Heart right ventricle (tissue), 16 donors: ENCODE measurements around the gene COL11A1. TPM values are rescaled to one million over a fixed set of nuclear protein-coding genes. Genes with fewer than 3 reads are reported as not detected.

Source experiments
- ATAC-seq, 8 donors: fragments of 200-7000 bp; cut with Tn5 transposase; one replicate each; pipeline ENCODE4 v1.9.1; 2020; ENCODE audit warnings: mild to moderate bottlenecking in 8 of 8, moderate library complexity in 8 of 8, moderate number of reproducible peaks in 1 of 8
- DNase-seq, 2 donors: peaks; one replicate each; pipeline ENCODE4 v3.0.0-alpha.2; 2020
- H3K27ac ChIP-seq, 10 donors: fragments of 200-600 bp; sonication (generic) in 2 of 10; one replicate each; pipeline versions ENCODE4 v1.5.0 to v1.8.0; 2020 to 2022; ENCODE audit warnings: mild to moderate bottlenecking in 3 of 10
- H3K27me3 ChIP-seq, 7 donors: fragments of 200-600 bp; one replicate each; pipeline ENCODE4 v1.8.0; 2021 to 2022; ENCODE audit warnings: mild to moderate bottlenecking in 2 of 7
- H3K36me3 ChIP-seq, 9 donors: fragments of 200-600 bp; sonication (generic) in 1 of 9; one replicate each; pipeline versions ENCODE4 v1.5.0 to v1.8.0; 2020 to 2022; ENCODE audit warnings: mild to moderate bottlenecking in 2 of 9
- H3K4me1 ChIP-seq, 9 donors: fragments of 200-600 bp; sonication (generic) in 1 of 9; one replicate each; pipeline versions ENCODE4 v1.5.0 to v1.8.0; 2020 to 2022; ENCODE audit warnings: mild to moderate bottlenecking in 4 of 9
- H3K4me3 ChIP-seq, 10 donors: fragments of 200-600 bp; sonication (generic) in 2 of 10; one replicate each; pipeline versions ENCODE4 v1.5.0 to v1.8.0; 2020 to 2022; ENCODE audit warnings: mild to moderate bottlenecking in 7 of 10, moderate library complexity in 2 of 10
- H3K9me3 ChIP-seq, 11 donors: fragments of 200-600 bp in 10 of 11; sonication (generic) in 2 of 11; one replicate each; pipeline versions ENCODE4 v1.5.0 to v1.8.0; 2013 to 2022; ENCODE audit warnings: mild to moderate bottlenecking in 2 of 11, control low read depth in 1 of 11, moderate library complexity in 1 of 11
- CTCF ChIP-seq, 9 donors: fragments of 200-600 bp; sonication (generic) in 2 of 9; IDR thresholded peaks; one replicate each; pipeline versions ENCODE4 v1.5.0 to v1.8.0; 2021 to 2022; ENCODE audit warnings: antibody characterized with exemption in 9 of 9, mild to moderate bottlenecking in 5 of 9, moderate library complexity in 1 of 9
- WGBS, 2 donors: extraction: QIAGEN DNeasy Blood & Tissue Kit; methylation state at CpG; one replicate each; pipeline ENCODE4 v1.1.7; 2013; ENCODE audit warnings: inconsistent platforms in 1 of 2; 5-methylcytosine and 5-hydroxymethylcytosine counted together
- intact Hi-C, 10 donors: fragments of 100-400 bp; cut with DNase I; formaldehyde crosslinking; loops; one replicate each; pipeline versions ENCODE4 v1.11.1 to v1.14.2; 2022
- polyA plus RNA-seq, 2 donors: library from polyadenylated mRNA; stranded (reverse); fragments of 200-250 nt; gene quantifications; one replicate each; pipeline ENCODE4 v1.2.3, GENCODE V29; 2013
- total RNA-seq, 10 donors: library from RNA; stranded (reverse); fragmentation: NEBNext Ultra II Directional in 3 of 10; extraction: Animal tissue kit (Norgen Biotek cat#: 25700) in 3 of 10; gene quantifications; one replicate each; pipeline versions ENCODE4 v1.2.1 to v1.2.4, GENCODE V29; 2021 to 2023
- donor health status: Arrhythmogenic right ventricular cardiomyopathy.
- donor health status: ischemic (EF 13 %, LVEDD 7.1; RV severe dilation, severe dysfunction).
- donor health status: healthy with polysubstance abuse.
- donor health status: DM: no; HTN: yes; CAD: no.
- donor health status: DM: no; HTN: no; CAD: no.
- donor health status: ischemic (EF 25% LVEDD 6.9; RV normal size, moderate dysfunction).
- donor health status: ischemic (EF 25% LVEDD 5.7; RV mildly dilated, moderate dysfunction).
- donor health status: healthy.
- donor health status: DM: yes; HTN: yes; CAD: no.
- donor health status: Ischemic cardiomyopathy.
- donor health status: ischemic (EF 35%, LVEDD 5.7; RV mildly dilated, moderate dysfunction).
- donor health status: nonischemic (EF 11% LVEDD 7.7; RV severe dilation, severe dysfunction).
- donor health status: DM: yes; HTN: yes; CAD: no.
- donor health status: PGD.
- donor health status: ischemic (EF 29% LVEDD 5.4; RV normal size, mild dysfunction).
- donor health status: nonischemic (EF 23%, LVEDD 6.1; RV moderate dilation, normal function).

COL11A1 gene
- total and polyA plus RNA-seq, 12 donors = 0.12 to 0.15 (median 0.13) TPM; not detected in 9

GRCh38 chr1:102842606-102843005 is 265.7 kb downstream of the COL11A1 start:
- intact Hi-C loops = no loop called here
- no peak overlapping the region for H3K27ac ChIP-seq
- no peaks in the 10 kb centered on the region for H3K4me1 ChIP-seq
- no peaks in the 10 kb centered on the region for H3K36me3 ChIP-seq
- H3K4me3 ChIP-seq = no peak overlapping the region
- no peak for ATAC-seq
- peaks cover 0 to 29% (median 4%) of the 10 kb centered on the region in 11 donors for H3K9me3 ChIP-seq
- DNase-seq = no peak
- no peaks in the 10 kb centered on the region for H3K27me3 ChIP-seq
- 44 to 47% methylated on average over 3 of the region's 3 CpGs for WGBS, 2 donors
- no peak for TF ChIP-seq CTCF (IDR thresholded peaks at IDR 0.05)

GRCh38 chr1:102840741-102841140 is 267.6 kb downstream of the COL11A1 start:
- no peak for TF ChIP-seq CTCF (IDR thresholded peaks at IDR 0.05)
- 65 to 81% methylated on average over 5 of the region's 5 CpGs for WGBS, 2 donors
- intact Hi-C loops = no loop called here

GRCh38 chr1:102838016-102838415 is 270.3 kb downstream of the COL11A1 start:
- Histone ChIP-seq H3K27ac (no peak overlapping the region), H3K4me3 (no peak overlapping the region), H3K9me3 (peaks cover 0 to 31% (median 0%) of the 10 kb centered on the region in 11 donors), H3K4me1 (no peaks in the 10 kb centered on the region), H3K27me3 (no peaks in the 10 kb centered on the region), H3K36me3 (no peaks in the 10 kb centered on the region)
- no peak for TF ChIP-seq CTCF (IDR thresholded peaks at IDR 0.05)
- intact Hi-C loops = no loop called here
- 72 to 79% methylated on average over 4 of the region's 4 CpGs for WGBS, 2 donors
- ATAC-seq (no peak), DNase-seq (no peak)

More at GRCh38 chr1:102840741-102841140, 267.6 kb downstream of the COL11A1 start:
- no peak for ATAC-seq
- Histone ChIP-seq H3K36me3 (no peaks in the 10 kb centered on the region), H3K4me1 (no peaks in the 10 kb centered on the region), H3K9me3 (peaks cover 0 to 24% (median 0%) of the 10 kb centered on the region in 11 donors), H3K27me3 (no peaks in the 10 kb centered on the region), H3K4me3 (no peak overlapping the region), H3K27ac (no peak overlapping the region)
- DNase-seq = no peak

GRCh38 chr1:102837551-102837950 is 270.8 kb downstream of the COL11A1 start:
- ATAC-seq (no peak), DNase-seq (no peak)
- Histone ChIP-seq H3K27me3 (no peaks in the 10 kb centered on the region), H3K4me1 (no peaks in the 10 kb centered on the region), H3K27ac (no peak overlapping the region), H3K9me3 (peaks cover 0 to 31% (median 0%) of the 10 kb centered on the region in 11 donors), H3K36me3 (no peaks in the 10 kb centered on the region), H3K4me3 (no peak overlapping the region)
- intact Hi-C loops = no loop called here
- WGBS, 2 donors = 81 to 92% methylated on average over 1 of the region's 1 CpG
- no peak for TF ChIP-seq CTCF (IDR thresholded peaks at IDR 0.05)
